Esophagus muscularis mucosa (tissue), 4 donors: ENCODE data around the gene CRYBG1. TPM values are rescaled to one million over a fixed set of nuclear protein-coding genes. Genes with fewer than 3 reads are reported as not detected.

Experiments
- DNase-seq: peaks from one replicate; pipeline ENCODE4 v3.0.0-alpha.2; 2017; ENCODE audit errors: extremely low spot score
- H3K27ac ChIP-seq, 4 donors: fragments of 200-600 bp; sonication (generic); replicated peaks in 1 of 4; 1 replicate in 3 of 4; 2 replicates in 1 of 4; pipeline ENCODE4 v1.5.1; 2016 to 2019; ENCODE audit warnings: mild to moderate bottlenecking in 1 of 4
- H3K27me3 ChIP-seq, 4 donors: fragments of 200-600 bp; sonication (generic); one replicate each; pipeline versions ENCODE4 v1.5.1 to v1.6.0; 2016 to 2019
- H3K36me3 ChIP-seq, 4 donors: fragments of 200-600 bp; sonication (generic); one replicate each; pipeline ENCODE4 v1.5.1; 2016 to 2019
- H3K4me1 ChIP-seq, 4 donors: fragments of 200-600 bp; sonication (generic); one replicate each; pipeline ENCODE4 v1.5.1; 2016 to 2019
- H3K4me3 ChIP-seq, 4 donors: fragments of 200-600 bp; sonication (generic); 1 replicate in 2 of 4; 2 replicates in 2 of 4; pipeline ENCODE4 v1.5.1; 2016 to 2019; ENCODE audit warnings: mild to moderate bottlenecking in 4 of 4, moderate library complexity in 1 of 4
- H3K9me3 ChIP-seq, 4 donors: fragments of 200-600 bp; sonication (generic); 1 replicate in 3 of 4; 2 replicates in 1 of 4; pipeline ENCODE4 v1.5.1; 2016 to 2019
- CTCF ChIP-seq, 3 experiments: fragments of 200-600 bp in 2 of 3; fragments of 450-650 bp in 1 of 3; sonication (generic) in 2 of 3; IDR thresholded peaks; one replicate each; pipeline ENCODE4 v1.5.1; 2017 to 2019; ENCODE audit warnings: antibody characterized with exemption in 3 of 3, mild to moderate bottlenecking in 2 of 3, moderate library complexity in 1 of 3
- EP300 ChIP-seq: sonication (generic); formaldehyde crosslinking; IDR thresholded peaks from one replicate; pipeline ENCODE4 v1.6.1; 2017; ENCODE audit warnings: antibody characterized with exemption
- POLR2A ChIP-seq: fragments of 450-650 bp; IDR thresholded peaks from one replicate; pipeline ENCODE4 v1.6.1; 2017; ENCODE audit warnings: antibody characterized with exemption, moderate library complexity, mild to moderate bottlenecking, low read depth
- POLR2AphosphoS5 ChIP-seq, 2 donors: sonication (generic); formaldehyde crosslinking; IDR thresholded peaks; one replicate each; pipeline ENCODE4 v1.6.1; 2017; ENCODE audit warnings: antibody characterized with exemption in 2 of 2
- WGBS: methylation state at CpG from one replicate; pipeline ENCODE4 v1.1.5; 2018; 5-methylcytosine and 5-hydroxymethylcytosine counted together
- intact Hi-C: fragments of 100-400 bp; cut with DNase I; formaldehyde crosslinking; loops from one replicate; pipeline ENCODE4 v1.15.1; 2023
- total RNA-seq, 4 donors: library from RNA; depleted of rRNA; stranded (reverse); fragments of >200 nt; gene quantifications; one replicate each; pipeline versions ENCODE4 v1.1.0 to v1.2.1, GENCODE V29; 2016

Gene CRYBG1
- total RNA-seq, 4 donors from 2014 or later: 2.1 to 4.5 (median 3.6) TPM

- H3K36me3 ChIP-seq: peaks cover 0 to 6% (median 3%) of the 10 kb centered on the region in 4 donors
- WGBS: 50% methylated on average over 2 of the region's 2 CpGs
- H3K4me3 ChIP-seq: no peak overlapping the region
- H3K9me3 ChIP-seq: no peaks in the 10 kb centered on the region
- H3K27me3 ChIP-seq: no peaks in the 10 kb centered on the region
- intact Hi-C loops: no loop called here
- H3K27ac ChIP-seq: no peak overlapping the region
- no peak for TF ChIP-seq EP300
- H3K4me1 ChIP-seq: no peaks in the 10 kb centered on the region
- no peak for DNase-seq
Observed at GRCh38 chr6:106599440-106599839, 238.9 kb downstream of the CRYBG1 start.

DNA sequence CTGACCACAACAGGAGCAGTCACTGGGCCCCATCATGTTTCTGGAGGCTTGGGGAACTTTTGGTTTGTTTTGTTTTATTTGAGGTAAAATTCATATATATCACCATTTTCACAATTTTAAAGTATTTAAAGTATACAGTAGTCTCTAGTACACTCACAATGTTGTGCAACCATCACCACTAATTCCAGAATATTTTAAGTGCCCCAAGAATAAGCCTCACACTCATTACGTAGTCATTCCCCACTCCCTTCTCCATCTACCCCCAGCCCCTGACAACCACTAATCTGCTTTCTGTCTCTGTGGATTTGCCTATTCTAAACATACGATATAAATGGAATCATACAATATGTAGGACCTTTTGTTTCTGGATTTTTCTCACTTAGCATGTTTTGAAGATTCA lies 239.8 kb downstream of the CRYBG1 start:
- TF ChIP-seq POLR2A: no peak
- TF ChIP-seq POLR2AphosphoS5 (IDR thresholded peaks at IDR 0.05): no peak
- no peak for TF ChIP-seq EP300
- no peak for TF ChIP-seq CTCF (IDR thresholded peaks at IDR 0.05)
- intact Hi-C loops: no loop called here
- Histone ChIP-seq H3K27ac (no peak overlapping the region), H3K4me3 (no peak overlapping the region), H3K9me3 (no peaks in the 10 kb centered on the region), H3K4me1 (no peaks in the 10 kb centered on the region), H3K36me3 (peaks cover 0 to 6% (median 3%) of the 10 kb centered on the region in 4 donors), H3K27me3 (no peaks in the 10 kb centered on the region)
- 94% methylated on average over 2 of the region's 2 CpGs for WGBS
- no peak for DNase-seq

GRCh38 chr6:106608080-106608668 lies 247.7 kb downstream of the CRYBG1 start:
- TF ChIP-seq EP300: no peak
- peak; percentile 33 to 54 (median 34) for TF ChIP-seq CTCF (IDR thresholded peaks at IDR 0.05)
- Histone ChIP-seq H3K36me3 (peaks cover 0 to 10% (median 7%) of the 10 kb centered on the region in 4 donors), H3K4me1 (no peaks in the 10 kb centered on the region), H3K9me3 (no peaks in the 10 kb centered on the region), H3K27me3 (no peaks in the 10 kb centered on the region), H3K27ac (no peak overlapping the region), H3K4me3 (no peak overlapping the region)
- intact Hi-C loops: no loop called here
- DNase-seq: no peak
- WGBS: 22% methylated on average over 2 of the region's 2 CpGs

GRCh38 chr6:106609699-106610098 lies 249.2 kb downstream of the CRYBG1 start:
- H3K4me1 ChIP-seq: no peaks in the 10 kb centered on the region
- H3K4me3 ChIP-seq: no peak overlapping the region
- DNase-seq: no peak
- TF ChIP-seq CTCF (IDR thresholded peaks at IDR 0.05): no peak
- TF ChIP-seq POLR2AphosphoS5 (IDR thresholded peaks at IDR 0.05): no peak
- no peak for TF ChIP-seq EP300
- TF ChIP-seq POLR2A: no peak
- no peaks in the 10 kb centered on the region for H3K9me3 ChIP-seq
- H3K27me3 ChIP-seq: no peaks in the 10 kb centered on the region
- WGBS: 85% methylated on average over 6 of the region's 6 CpGs
- intact Hi-C loops: no loop called here
- H3K36me3 ChIP-seq: peaks cover 0 to 12% (median 10%) of the 10 kb centered on the region in 4 donors
- no peak overlapping the region for H3K27ac ChIP-seq

GRCh38 chr6:106611030-106611429 lies 250.5 kb downstream of the CRYBG1 start:
- 95% methylated on average over 2 of the region's 2 CpGs for WGBS
- TF ChIP-seq POLR2A: no peak
- no peak for TF ChIP-seq CTCF (IDR thresholded peaks at IDR 0.05)
- TF ChIP-seq EP300: no peak
- TF ChIP-seq POLR2AphosphoS5 (IDR thresholded peaks at IDR 0.05): no peak
- no peak overlapping the region for H3K27ac ChIP-seq
- no peak for DNase-seq
- no peaks in the 10 kb centered on the region for H3K4me1 ChIP-seq
- intact Hi-C loops: no loop called here
- peaks cover 0 to 19% (median 10%) of the 10 kb centered on the region in 4 donors for H3K36me3 ChIP-seq
- H3K4me3 ChIP-seq: no peak overlapping the region
- no peaks in the 10 kb centered on the region for H3K27me3 ChIP-seq
- no peaks in the 10 kb centered on the region for H3K9me3 ChIP-seq
